HAP-1 (cell line): ENCODE results near the gene RAD17.
"Not testable (repeated sequence)": the region's sequence is repeated elsewhere in the genome, so short reads cannot be mapped to it uniquely, and the experiment has no call there.

Experiments used
- DNase-seq, 2 experiments: peaks; one replicate each; pipeline ENCODE4 v3.0.0-alpha.2; 2016 to 2020; ENCODE audit warnings: low spot score in 2 of 2
- H3K27me3 ChIP-seq: fragments of 250-450 bp; sonication (Bioruptor Pico); 2 replicates; pipeline ENCODE4 v1.5.1; 2020; ENCODE audit warnings: low read depth, mild to moderate bottlenecking, moderate library complexity
- H3K36me3 ChIP-seq: fragments of 250-450 bp; sonication (Bioruptor Pico); replicated peaks from 2 replicates; pipeline ENCODE4 v1.5.1; 2020; ENCODE audit warnings: mild to moderate bottlenecking
- H3K4me1 ChIP-seq: fragments of 250-450 bp; sonication (Bioruptor Pico); 2 replicates; pipeline ENCODE4 v1.5.1; 2020; ENCODE audit warnings: mild to moderate bottlenecking
- H3K4me3 ChIP-seq: fragments of 250-450 bp; sonication (Bioruptor Pico); 2 replicates; pipeline ENCODE4 v1.5.1; 2020; ENCODE audit warnings: mild to moderate bottlenecking, moderate library complexity
- H3K9me3 ChIP-seq: fragments of 250-450 bp; sonication (Bioruptor Pico); 2 replicates; pipeline ENCODE4 v1.5.1; 2020; ENCODE audit warnings: mild to moderate bottlenecking, moderate library complexity
- in situ Hi-C: fragments of 300-500 bp; cut with MboI; formaldehyde crosslinking; loops from 3 replicates; pipeline ENCODE4 v1.14.3; 2020; ENCODE audit warnings: low sequenced_read_pairs, inconsistent platforms, mixed read lengths

RAD17 gene

GRCh38 chr5:69455428-69455988 lies 85.9 kb downstream of the RAD17 start:
- H3K4me1 ChIP-seq, in situ Hi-C loops, DNase-seq, H3K36me3 ChIP-seq, H3K4me3 ChIP-seq, H3K27me3 ChIP-seq, H3K9me3 ChIP-seq: not testable (repeated sequence)

GRCh38 chr5:69462170-69462569 lies 92.6 kb downstream of the RAD17 start:
- DNase-seq: no peak
- no peaks in the 10 kb centered on the region for H3K36me3 ChIP-seq
- in situ Hi-C loops: no loop called here
- no peaks in the 10 kb centered on the region for H3K4me1 ChIP-seq
- H3K27me3 ChIP-seq: no peaks in the 10 kb centered on the region
- H3K9me3 ChIP-seq: no peaks in the 10 kb centered on the region
- no peak overlapping the region for H3K4me3 ChIP-seq
